Neural cell (in vitro differentiated cells): Measurements from ENCODE around the gene CSPG4. TPM values are rescaled to one million over a fixed set of nuclear protein-coding genes. Genes with fewer than 3 reads are reported as not detected.
"Not testable (repeated sequence)": the region's sequence is repeated elsewhere in the genome, so short reads cannot be mapped to it uniquely, and the experiment has no call there.

Experiments used
- H2AFZ ChIP-seq: fragments of 200-600, 300-800 bp; sonication (generic), shearing (Covaris generic); 2 replicates; pipeline ENCODE4 v1.6.0; 2014; ENCODE audit warnings: low read depth, mild to moderate bottlenecking, antibody characterized with exemption, low read length, moderate library complexity
- H3F3A ChIP-seq: fragments of 200-600 bp; shearing (Covaris generic); 2 replicates; pipeline ENCODE4 v1.6.1; 2016; ENCODE audit warnings: mild to moderate bottlenecking, moderate library complexity, mixed read lengths, antibody characterized with exemption, low read length; ENCODE audit not compliant: insufficient read depth, poor library complexity, severe bottlenecking
- H3K27ac ChIP-seq: fragments of 200-600, 300-800 bp; sonication (generic), shearing (Covaris generic); 2 replicates; pipeline ENCODE4 v1.5.1; 2014; ENCODE audit warnings: mild to moderate bottlenecking, low read length, moderate library complexity
- H3K27me3 ChIP-seq: fragments of 300-800, 200-600 bp; sonication (generic), shearing (Covaris generic); 2 replicates; pipeline ENCODE4 v1.6.0; 2014; ENCODE audit warnings: mild to moderate bottlenecking, low read depth, low read length, moderate library complexity; ENCODE audit not compliant: insufficient read depth
- H3K36me3 ChIP-seq: fragments of 300-800, 200-600 bp; sonication (generic), shearing (Covaris generic); 2 replicates; pipeline ENCODE4 v1.5.1; 2014; ENCODE audit warnings: mild to moderate bottlenecking, antibody characterized with exemption, low read length, moderate library complexity; ENCODE audit not compliant: insufficient read depth
- H3K4me2 ChIP-seq: fragments of 300-800, 200-600 bp; sonication (generic), shearing (Covaris generic); 2 replicates; pipeline ENCODE4 v1.6.0; 2014; ENCODE audit warnings: mild to moderate bottlenecking, low read length
- H3K4me3 ChIP-seq: fragments of 300-800, 200-600 bp; sonication (generic), shearing (Covaris generic); 2 replicates; pipeline ENCODE4 v1.5.1; 2014; ENCODE audit warnings: mild to moderate bottlenecking, low read length, moderate library complexity
- H3K79me2 ChIP-seq: fragments of 200-600 bp; shearing (Covaris generic); replicated peaks from 2 replicates; pipeline ENCODE4 v1.6.0; 2014; ENCODE audit warnings: mild to moderate bottlenecking, low read length, moderate library complexity; ENCODE audit not compliant: insufficient read depth
- H3K9ac ChIP-seq: fragments of 300-800, 200-600 bp; sonication (generic), shearing (Covaris generic); 2 replicates; pipeline ENCODE4 v1.6.1; 2016; ENCODE audit warnings: mild to moderate bottlenecking, low read length, mixed read lengths
- H3K9me2 ChIP-seq: fragments of 200-600 bp; shearing (Covaris generic); 2 replicates; pipeline ENCODE4 v1.6.1; 2016; ENCODE audit warnings: mild to moderate bottlenecking, low read length, mixed read lengths; ENCODE audit not compliant: insufficient read depth
- H3K9me3 ChIP-seq: fragments of 200-600, 300-800 bp; sonication (generic), shearing (Covaris generic); 2 replicates; pipeline ENCODE4 v1.6.1; 2016; ENCODE audit warnings: mild to moderate bottlenecking, mixed run types, low read length, moderate library complexity, mixed read lengths
- H4K20me1 ChIP-seq: fragments of 200-600 bp; shearing (Covaris generic); 2 replicates; pipeline ENCODE4 v1.6.1; 2016; ENCODE audit warnings: mild to moderate bottlenecking, mixed run types; ENCODE audit not compliant: insufficient read depth
- EP300 ChIP-seq: fragments of 450-650 bp; conservative IDR thresholded peaks from 2 replicates; pipeline ENCODE4 v1.6.1; 2014; ENCODE audit warnings: antibody characterized with exemption, mild to moderate bottlenecking, moderate library complexity; ENCODE audit not compliant: poor library complexity, severe bottlenecking
- EZH2 ChIP-seq: fragments of 200-600, 300-800 bp; shearing (Covaris generic), sonication (generic); IDR thresholded peaks from 2 replicates; pipeline ENCODE4 v1.6.1; 2014; ENCODE audit warnings: antibody characterized with exemption, low read length, borderline replicate concordance, mild to moderate bottlenecking; ENCODE audit not compliant: insufficient read depth, poor library complexity, severe bottlenecking
- MXI1 ChIP-seq: fragments of 450-650 bp; conservative IDR thresholded peaks from 2 replicates; pipeline ENCODE4 v1.6.1; 2014; ENCODE audit warnings: antibody characterized with exemption, mild to moderate bottlenecking; ENCODE audit not compliant: poor library complexity, severe bottlenecking
- POLR2AphosphoS5 ChIP-seq: IDR thresholded peaks from 2 replicates; pipeline ENCODE4 v1.6.1; 2012
- RAD21 ChIP-seq: fragments of 450-650 bp; conservative IDR thresholded peaks from 2 replicates; pipeline ENCODE4 v1.6.1; 2014; ENCODE audit warnings: antibody characterized with exemption, mild to moderate bottlenecking, moderate library complexity
- SMC3 ChIP-seq: fragments of 450-650 bp; conservative IDR thresholded peaks from 2 replicates; pipeline ENCODE4 v1.6.1; 2014; ENCODE audit warnings: antibody characterized with exemption, mild to moderate bottlenecking, moderate library complexity; ENCODE audit not compliant: poor library complexity
- TAF1 ChIP-seq: IDR thresholded peaks from 2 replicates; pipeline ENCODE4 v1.6.1; 2012; ENCODE audit warnings: low read depth
- polyA plus RNA-seq: library from polyadenylated mRNA; depleted of rRNA; stranded (reverse); fragments of >200 nt; gene quantifications from 2 replicates; pipeline ENCODE4 v1.2.3, GENCODE V29; 2014
- TF ChIP-seq, protein P1 (sequence below): fragments of 450-650 bp; IDR thresholded peaks from 2 replicates; pipeline ENCODE4 v1.5.1; 2014; ENCODE audit warnings: antibody characterized with exemption, mild to moderate bottlenecking, moderate library complexity; ENCODE audit not compliant: poor library complexity, severe bottlenecking
- TF ChIP-seq, protein P2 (sequence below): IDR thresholded peaks from 2 replicates; pipeline ENCODE4 v1.6.1; 2012; ENCODE audit warnings: borderline replicate concordance

The CSPG4 gene
- polyA plus RNA-seq, 1 donor from 2014 or later, result not detected

- Histone ChIP-seq H3K4me2 (no peak overlapping the region), H2AFZ (no peak overlapping the region), H3K27me3 (no peaks in the 10 kb centered on the region), H3K9me3 (no peaks in the 10 kb centered on the region), H3K9ac (no peak overlapping the region), H3K27ac (no peak overlapping the region), H3K36me3 (no peaks in the 10 kb centered on the region), H3K79me2 (no peaks in the 10 kb centered on the region), H4K20me1 (no peaks in the 10 kb centered on the region), H3K9me2 (no peaks in the 10 kb centered on the region), H3K4me3 (no peak overlapping the region), H3F3A (no peaks in the 10 kb centered on the region)
- TF ChIP-seq EZH2, result no peak
- TF ChIP-seq, protein P1, sequence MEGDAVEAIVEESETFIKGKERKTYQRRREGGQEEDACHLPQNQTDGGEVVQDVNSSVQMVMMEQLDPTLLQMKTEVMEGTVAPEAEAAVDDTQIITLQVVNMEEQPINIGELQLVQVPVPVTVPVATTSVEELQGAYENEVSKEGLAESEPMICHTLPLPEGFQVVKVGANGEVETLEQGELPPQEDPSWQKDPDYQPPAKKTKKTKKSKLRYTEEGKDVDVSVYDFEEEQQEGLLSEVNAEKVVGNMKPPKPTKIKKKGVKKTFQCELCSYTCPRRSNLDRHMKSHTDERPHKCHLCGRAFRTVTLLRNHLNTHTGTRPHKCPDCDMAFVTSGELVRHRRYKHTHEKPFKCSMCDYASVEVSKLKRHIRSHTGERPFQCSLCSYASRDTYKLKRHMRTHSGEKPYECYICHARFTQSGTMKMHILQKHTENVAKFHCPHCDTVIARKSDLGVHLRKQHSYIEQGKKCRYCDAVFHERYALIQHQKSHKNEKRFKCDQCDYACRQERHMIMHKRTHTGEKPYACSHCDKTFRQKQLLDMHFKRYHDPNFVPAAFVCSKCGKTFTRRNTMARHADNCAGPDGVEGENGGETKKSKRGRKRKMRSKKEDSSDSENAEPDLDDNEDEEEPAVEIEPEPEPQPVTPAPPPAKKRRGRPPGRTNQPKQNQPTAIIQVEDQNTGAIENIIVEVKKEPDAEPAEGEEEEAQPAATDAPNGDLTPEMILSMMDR, result no peak
- no peak for TF ChIP-seq SMC3
- TF ChIP-seq, protein P2, sequence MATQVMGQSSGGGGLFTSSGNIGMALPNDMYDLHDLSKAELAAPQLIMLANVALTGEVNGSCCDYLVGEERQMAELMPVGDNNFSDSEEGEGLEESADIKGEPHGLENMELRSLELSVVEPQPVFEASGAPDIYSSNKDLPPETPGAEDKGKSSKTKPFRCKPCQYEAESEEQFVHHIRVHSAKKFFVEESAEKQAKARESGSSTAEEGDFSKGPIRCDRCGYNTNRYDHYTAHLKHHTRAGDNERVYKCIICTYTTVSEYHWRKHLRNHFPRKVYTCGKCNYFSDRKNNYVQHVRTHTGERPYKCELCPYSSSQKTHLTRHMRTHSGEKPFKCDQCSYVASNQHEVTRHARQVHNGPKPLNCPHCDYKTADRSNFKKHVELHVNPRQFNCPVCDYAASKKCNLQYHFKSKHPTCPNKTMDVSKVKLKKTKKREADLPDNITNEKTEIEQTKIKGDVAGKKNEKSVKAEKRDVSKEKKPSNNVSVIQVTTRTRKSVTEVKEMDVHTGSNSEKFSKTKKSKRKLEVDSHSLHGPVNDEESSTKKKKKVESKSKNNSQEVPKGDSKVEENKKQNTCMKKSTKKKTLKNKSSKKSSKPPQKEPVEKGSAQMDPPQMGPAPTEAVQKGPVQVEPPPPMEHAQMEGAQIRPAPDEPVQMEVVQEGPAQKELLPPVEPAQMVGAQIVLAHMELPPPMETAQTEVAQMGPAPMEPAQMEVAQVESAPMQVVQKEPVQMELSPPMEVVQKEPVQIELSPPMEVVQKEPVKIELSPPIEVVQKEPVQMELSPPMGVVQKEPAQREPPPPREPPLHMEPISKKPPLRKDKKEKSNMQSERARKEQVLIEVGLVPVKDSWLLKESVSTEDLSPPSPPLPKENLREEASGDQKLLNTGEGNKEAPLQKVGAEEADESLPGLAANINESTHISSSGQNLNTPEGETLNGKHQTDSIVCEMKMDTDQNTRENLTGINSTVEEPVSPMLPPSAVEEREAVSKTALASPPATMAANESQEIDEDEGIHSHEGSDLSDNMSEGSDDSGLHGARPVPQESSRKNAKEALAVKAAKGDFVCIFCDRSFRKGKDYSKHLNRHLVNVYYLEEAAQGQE, result no peak
- TF ChIP-seq POLR2AphosphoS5, result no peak
- TF ChIP-seq TAF1, result no peak
- TF ChIP-seq EP300, result no peak
- no peak for TF ChIP-seq RAD21
- TF ChIP-seq MXI1, result no peak
These were observed 48.2 kb upstream of the CSPG4 start for GRCh38 chr15:75760704-75761435.

DNA sequence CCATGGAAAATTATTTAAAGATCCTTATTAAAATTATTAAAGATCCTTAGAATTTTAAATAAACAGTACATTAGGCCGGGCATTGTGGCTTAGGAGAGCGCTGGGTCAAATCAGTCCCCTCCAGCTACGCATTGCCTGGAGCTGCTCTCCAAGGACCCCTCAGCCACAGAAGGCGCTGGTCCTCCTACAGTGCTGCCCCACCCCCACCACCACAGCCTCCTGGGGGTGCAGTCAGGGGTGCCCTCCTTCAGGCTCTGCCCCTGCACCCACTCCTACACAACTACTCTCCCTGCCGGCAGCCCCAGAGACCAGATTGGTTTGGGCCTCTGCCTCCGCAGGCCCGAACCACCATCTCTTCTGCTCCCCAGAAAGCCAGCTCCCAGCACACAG is 47.5 kb upstream of the CSPG4 start:
- H3K27ac ChIP-seq, H3K9me3 ChIP-seq, H3F3A ChIP-seq, H3K79me2 ChIP-seq, H3K9me2 ChIP-seq, H3K27me3 ChIP-seq, H4K20me1 ChIP-seq, H3K36me3 ChIP-seq, H2AFZ ChIP-seq, H3K4me3 ChIP-seq, H3K9ac ChIP-seq, H3K4me2 ChIP-seq: not testable (repeated sequence)
